HG03135 (cell line): ENCODE data around the gene HPD.
A peak's percentile ranks its signal among the peaks of the same experiment; 100 is the strongest.
"Not testable (repeated sequence)": the region's sequence is repeated elsewhere in the genome, so short reads cannot be mapped to it uniquely, and the experiment has no call there.

Source experiments
- ATAC-seq: cut with Tn5 transposase; IDR thresholded peaks from one replicate; pipeline ENCODE4 v1.9.1; 2021; ENCODE audit warnings: mild to moderate bottlenecking, moderate library complexity; ENCODE audit not compliant: unreplicated experiment

Gene HPD

GRCh38 chr12:121869229-121869628 is 10.6 kb upstream of the HPD start:
- not testable (repeated sequence) for ATAC-seq

- no peak for ATAC-seq
Observed at GRCh38 chr12:121866331-121866730, 7.7 kb upstream of the HPD start.

- ATAC-seq, result no peak
Observed at GRCh38 chr12:121861636-121862254, 3.1 kb upstream of the HPD start.

GRCh38 chr12:121860699-121861098 is 2.0 kb upstream of the HPD start:
- ATAC-seq, result not testable (repeated sequence)

- no peak for ATAC-seq
Observed at GRCh38 chr12:121860257-121860656, 1.6 kb upstream of the HPD start.

- no peak for ATAC-seq
Observed at GRCh38 chr12:121858318-121858661, 369 bp downstream of the HPD start.

GRCh38 chr12:121857322-121858246 is 1.1 kb downstream of the HPD start:
- ATAC-seq, result no peak

- not testable (repeated sequence) for ATAC-seq
Observed at GRCh38 chr12:121852392-121852791, 6.3 kb downstream of the HPD start.

GRCh38 chr12:121849665-121850064 is 9.0 kb downstream of the HPD start:
- ATAC-seq, result no peak

- ATAC-seq, result no peak
Observed at GRCh38 chr12:121849211-121849610, 9.4 kb downstream of the HPD start.

- ATAC-seq, result no peak
Observed at GRCh38 chr12:121845701-121846100, 13.0 kb downstream of the HPD start.

GRCh38 chr12:121843236-121843982 is 15.2 kb downstream of the HPD start:
- ATAC-seq, result no peak

- no peak for ATAC-seq
Observed at GRCh38 chr12:121839993-121840761, 18.5 kb downstream of the HPD start.

- ATAC-seq, result peak; percentile 89
Observed at GRCh38 chr12:121839106-121839992, 19.3 kb downstream of the HPD start.

- ATAC-seq, result no peak
Observed at GRCh38 chr12:121838126-121838525, 20.5 kb downstream of the HPD start.

- no peak for ATAC-seq
Observed at GRCh38 chr12:121837680-121838079, 21.0 kb downstream of the HPD start.

- ATAC-seq, result no peak
Observed at GRCh38 chr12:121831571-121832245, 27.0 kb downstream of the HPD start.

GRCh38 chr12:121830588-121831265 is 27.9 kb downstream of the HPD start:
- no peak for ATAC-seq

GRCh38 chr12:121830134-121830533 is 28.5 kb downstream of the HPD start:
- no peak for ATAC-seq
